UCSD-AML1 (cell line): ENCODE data around the gene SMARCC2.
"Not testable (repeated sequence)": the region's sequence is repeated elsewhere in the genome, so short reads cannot be mapped to it uniquely, and the experiment has no call there.

ENCODE experiments used
- DNase-seq: peaks from one replicate; lab custom pipeline; 2025; ENCODE audit not compliant: unreplicated experiment; lab: John Stamatoyannopoulos, UW

SMARCC2 gene

GRCh38 chr12:56212361-56212760 lies 23.1 kb upstream of the SMARCC2 start:
- no peak for DNase-seq

DNA sequence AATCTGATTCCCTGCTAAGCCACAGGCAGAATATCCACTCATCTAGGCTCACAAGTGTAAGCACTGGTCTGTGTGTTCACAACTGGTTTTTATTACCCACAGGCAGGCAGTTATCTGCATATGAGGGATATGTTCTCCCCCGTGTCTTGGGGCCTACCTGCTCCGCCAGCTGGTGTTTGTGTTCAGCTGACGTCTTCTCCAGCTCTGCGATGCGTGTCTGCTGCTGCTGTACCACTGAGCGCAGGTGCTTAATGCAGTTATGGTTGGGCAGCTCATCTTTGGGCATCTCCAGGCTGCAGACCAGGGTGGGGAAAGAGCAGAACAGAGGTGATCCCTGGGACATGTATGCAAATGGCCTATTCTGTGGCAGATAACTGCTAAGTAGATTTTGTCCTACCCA lies 18.7 kb upstream of the SMARCC2 start:
- DNase-seq = no peak

DNA sequence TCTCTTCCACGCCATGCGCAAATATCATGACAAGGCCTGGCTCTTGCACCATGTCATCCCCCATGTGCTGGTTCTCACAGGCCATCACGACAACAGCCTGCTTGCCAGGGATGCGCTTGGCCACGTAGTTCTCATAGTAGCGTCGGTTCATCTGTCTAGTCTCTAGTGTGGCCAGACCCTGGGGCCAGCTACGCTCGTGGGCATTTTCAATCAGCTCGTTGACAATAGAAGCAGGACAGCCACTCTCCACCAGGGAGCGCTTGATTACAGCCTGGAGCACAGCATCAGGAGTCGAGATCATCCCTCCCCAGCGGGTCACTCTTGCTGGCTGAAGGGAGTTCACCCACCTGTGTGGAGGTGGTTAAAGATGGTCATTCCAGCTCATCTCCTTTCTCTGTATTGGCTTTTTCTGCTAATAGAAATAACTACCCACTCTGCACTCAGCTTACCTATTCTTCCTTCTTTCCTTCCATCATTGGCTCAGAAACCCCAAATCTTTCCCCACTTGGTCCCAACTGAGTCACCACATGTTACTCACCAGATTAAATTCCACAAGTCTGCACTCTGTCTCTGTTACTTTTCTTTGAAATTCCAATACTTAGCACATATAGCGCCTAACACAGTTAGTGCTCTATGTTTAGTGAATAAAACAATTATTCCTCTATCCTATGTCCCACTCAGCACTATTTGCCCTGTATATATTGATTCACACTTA lies 17.3 kb upstream of the SMARCC2 start:
- DNase-seq = peak; percentile 42

- no peak for DNase-seq
These were observed 16.2 kb upstream of the SMARCC2 start for GRCh38 chr12:56205445-56205844.

DNA sequence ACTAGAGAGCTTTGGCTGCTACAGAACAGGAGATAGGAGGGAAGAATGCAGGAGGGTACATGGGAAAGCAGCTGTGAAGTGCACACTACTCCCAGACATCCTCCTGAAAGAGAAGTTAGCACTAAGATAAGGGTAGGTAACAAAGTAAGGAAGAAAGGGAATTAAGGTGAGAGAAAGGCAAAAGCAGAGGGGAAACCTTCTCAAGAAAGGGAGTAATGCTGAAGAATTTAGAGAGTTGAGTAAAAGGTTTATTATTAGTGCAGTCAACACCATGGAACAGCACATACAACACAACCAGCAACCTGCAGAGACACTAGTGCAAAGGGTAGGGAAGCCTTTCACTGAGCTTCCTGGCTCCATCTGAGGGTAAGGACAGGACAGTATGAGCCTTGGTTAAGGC lies 15.0 kb upstream of the SMARCC2 start:
- no peak for DNase-seq

DNA sequence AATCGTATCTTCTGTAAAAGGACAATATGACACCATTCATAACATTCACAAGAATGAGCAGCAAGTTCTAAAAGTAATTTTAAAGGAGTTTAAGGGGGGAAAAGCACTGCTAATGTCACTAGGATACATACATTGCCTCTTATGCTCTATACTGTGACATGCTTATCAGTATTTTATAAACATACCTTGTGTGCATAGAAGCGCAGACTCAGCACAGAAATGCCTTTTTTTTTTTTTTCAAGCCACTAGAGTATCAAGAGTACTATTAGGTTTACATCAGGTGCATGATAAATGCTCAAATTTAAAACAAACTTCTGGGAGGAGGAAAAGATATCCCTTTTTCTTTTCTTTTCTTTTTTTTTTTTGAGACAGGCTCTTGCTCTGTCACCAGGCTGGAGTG lies 13.6 kb upstream of the SMARCC2 start:
- no peak for DNase-seq

DNA sequence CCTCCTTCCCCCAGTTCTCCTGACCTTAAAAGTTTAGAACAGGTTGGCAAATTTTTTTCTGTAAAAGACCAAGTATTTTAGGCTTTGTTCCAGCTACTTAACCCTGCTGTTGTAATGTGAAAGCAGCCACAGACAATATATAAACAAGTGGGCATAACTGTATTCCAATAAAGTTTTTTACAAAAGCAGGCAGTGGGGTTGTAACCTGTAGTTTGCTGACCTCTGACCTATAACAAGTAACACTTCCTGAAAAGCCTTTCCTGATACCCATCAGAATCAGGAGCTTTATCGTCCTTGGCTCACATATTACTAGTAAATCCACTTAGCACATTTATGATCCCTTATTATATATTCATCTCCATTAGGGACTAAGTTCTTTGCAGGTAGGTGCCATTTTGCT lies 13.1 kb upstream of the SMARCC2 start:
- no peak for DNase-seq

GRCh38 chr12:56198836-56199235 lies 9.6 kb upstream of the SMARCC2 start:
- no peak for DNase-seq

- no peak for DNase-seq
These were observed 8.8 kb upstream of the SMARCC2 start for GRCh38 chr12:56197921-56198635.

- not testable (repeated sequence) for DNase-seq
These were observed 7.7 kb upstream of the SMARCC2 start for GRCh38 chr12:56196818-56197550.

DNA sequence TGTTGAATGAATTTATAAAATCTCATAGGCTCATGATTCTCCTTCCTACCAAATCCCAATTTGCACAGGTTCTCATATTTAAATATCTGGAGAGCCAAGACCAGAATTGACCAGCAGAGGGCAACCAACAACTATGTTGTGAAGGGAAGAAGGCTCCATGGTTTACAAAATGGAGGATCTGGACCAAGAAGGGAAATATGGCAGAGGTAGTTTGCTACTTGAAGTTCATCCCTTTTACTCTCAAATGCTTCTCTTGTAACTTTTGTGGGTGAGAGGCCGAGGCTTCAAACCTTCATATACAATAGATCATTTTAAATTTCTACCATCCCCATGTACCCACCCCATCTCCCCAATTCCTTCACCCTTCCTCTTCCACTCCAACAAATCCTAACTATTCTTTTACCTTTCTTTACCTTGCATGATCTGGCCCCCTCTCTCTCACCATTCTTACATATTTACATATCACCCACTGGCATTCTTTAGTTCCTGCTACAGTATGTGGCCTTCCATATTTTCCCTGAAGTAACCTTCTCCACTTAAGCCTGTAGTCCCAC lies 3.8 kb upstream of the SMARCC2 start:
- DNase-seq = peak; percentile 16

- DNase-seq = no peak
These were observed 3.3 kb upstream of the SMARCC2 start for GRCh38 chr12:56192582-56192981.

DNA sequence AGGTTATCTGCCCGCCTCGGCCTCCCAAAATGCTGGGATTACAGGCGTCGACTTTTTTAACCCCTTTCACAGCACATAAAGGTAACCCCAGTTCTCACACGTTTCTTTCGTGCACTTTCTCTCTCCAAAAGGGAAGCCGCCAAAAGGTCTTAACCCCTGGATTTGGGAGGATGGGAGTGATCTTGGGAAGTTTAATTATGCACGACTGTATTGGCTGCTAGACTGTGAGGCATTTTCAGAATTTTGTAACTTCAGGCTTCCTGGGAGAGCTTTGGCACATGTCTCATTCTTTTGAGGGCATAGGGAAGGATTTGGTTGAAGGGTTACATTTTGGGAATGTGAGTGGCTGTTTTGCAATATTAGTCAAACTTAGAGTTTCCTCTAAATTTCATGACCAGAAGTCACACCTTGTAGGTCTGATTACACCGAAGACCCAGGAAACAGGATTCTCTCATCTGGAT lies 1.4 kb upstream of the SMARCC2 start:
- DNase-seq = no peak

DNA sequence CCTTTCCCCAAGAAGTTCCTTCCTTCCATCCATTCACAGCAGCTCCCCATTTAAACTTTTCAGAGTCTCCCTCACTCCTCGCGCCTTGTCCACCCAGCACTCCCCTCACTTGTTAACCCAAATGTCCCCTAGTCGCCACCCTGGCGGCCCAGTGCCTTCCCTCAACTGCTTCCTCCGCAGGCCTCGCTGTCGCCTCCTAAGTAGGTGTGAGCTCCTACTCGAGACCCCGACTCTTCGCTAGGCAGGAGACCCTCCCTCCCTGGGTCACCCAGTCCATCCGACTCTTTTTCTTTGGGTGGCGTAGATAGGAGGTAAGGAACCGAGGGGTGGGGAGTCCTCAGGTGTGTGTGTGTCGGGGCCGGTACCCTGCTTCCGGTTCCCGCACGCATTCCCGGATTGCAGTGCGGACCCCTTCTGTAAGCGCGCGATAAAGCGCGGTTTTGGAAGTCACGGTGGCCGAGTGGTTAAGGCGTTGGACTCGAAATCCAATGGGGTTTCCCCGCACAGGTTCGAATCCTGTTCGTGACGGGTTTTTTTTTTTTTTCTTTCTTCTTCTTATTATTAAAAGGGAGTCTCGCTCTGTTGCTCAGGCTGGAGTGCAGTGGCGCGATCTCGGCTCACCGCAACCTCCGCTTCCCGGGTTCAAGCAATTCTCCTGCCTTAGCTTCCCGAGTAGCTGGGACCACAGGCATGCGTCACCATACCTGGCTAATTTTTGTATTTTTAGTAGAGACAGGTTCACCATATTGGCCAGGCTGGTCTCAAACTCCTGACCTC lies 823 bp upstream of the SMARCC2 start:
- peak; percentile 92 for DNase-seq

DNA sequence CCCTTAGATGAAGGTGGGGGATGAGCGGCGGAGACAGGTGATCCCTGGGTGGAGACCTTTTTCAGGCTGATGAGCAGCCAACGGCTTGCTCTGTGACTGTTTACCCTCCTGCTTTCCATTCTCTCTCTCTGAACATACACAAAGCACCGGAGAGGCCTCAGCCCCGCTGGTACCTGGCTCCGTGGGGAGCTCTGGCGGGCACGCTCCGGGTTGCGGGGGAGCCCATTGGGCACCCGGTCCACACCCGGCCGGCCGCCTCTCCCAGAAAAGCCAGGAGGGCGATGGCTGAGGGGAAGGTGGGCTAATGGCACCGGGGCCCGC lies 545 bp downstream of the SMARCC2 start:
- DNase-seq = peak; percentile 34

GRCh38 chr12:56188131-56188777 lies 1.0 kb downstream of the SMARCC2 start:
- DNase-seq = peak; percentile 22

- no peak for DNase-seq
These were observed 2.3 kb downstream of the SMARCC2 start for GRCh38 chr12:56186957-56187356.

GRCh38 chr12:56178347-56178746 lies 10.9 kb downstream of the SMARCC2 start:
- DNase-seq = no peak

GRCh38 chr12:56172839-56173238 lies 16.4 kb downstream of the SMARCC2 start:
- DNase-seq = no peak

DNA sequence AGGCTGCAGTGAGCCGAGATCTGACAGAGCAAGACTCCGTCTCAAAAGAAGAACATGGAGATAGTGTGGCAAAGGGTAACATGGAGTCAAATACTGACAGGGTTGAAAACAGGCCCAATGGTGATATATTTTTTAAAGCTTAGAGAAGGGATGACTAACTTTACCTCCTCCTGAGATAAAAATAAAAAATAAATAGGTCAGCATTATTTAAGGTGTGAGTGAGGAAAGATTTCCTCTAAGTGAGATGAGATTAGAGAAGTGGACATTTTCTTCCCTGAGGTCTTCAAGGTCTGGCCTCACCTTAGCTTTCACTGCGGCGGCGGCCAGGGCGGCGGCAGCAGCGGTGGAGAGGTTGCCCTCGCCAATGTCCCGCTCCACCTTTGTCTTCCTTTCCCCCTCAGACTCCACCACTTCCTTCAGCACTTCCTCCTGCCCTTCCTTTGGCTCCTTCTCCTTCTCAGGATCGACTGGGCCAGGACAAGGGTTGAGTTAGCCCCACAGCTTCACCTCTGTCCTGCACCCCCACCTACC lies 20.0 kb downstream of the SMARCC2 start:
- no peak for DNase-seq
